GM18505 (cell line): ENCODE results near the gene DUSP16.
"Not testable (repeated sequence)": the region's sequence is repeated elsewhere in the genome, so short reads cannot be mapped to it uniquely, and the experiment has no call there.

Experiments used
- ATAC-seq: cut with Tn5 transposase; IDR thresholded peaks from one replicate; pipeline ENCODE4 v1.9.1; 2021; ENCODE audit not compliant: unreplicated experiment
- POLR2A ChIP-seq: IDR thresholded peaks from 4 replicates; pipeline ENCODE4 v1.6.1; 2011; ENCODE audit warnings: borderline replicate concordance; ENCODE audit not compliant: insufficient read depth, insufficient read length; ENCODE audit errors: extremely low read depth

The DUSP16 gene

GRCh38 chr12:12531194-12531593, 31.5 kb downstream of the DUSP16 start:
- no peak for TF ChIP-seq POLR2A

GRCh38 chr12:12529783-12530421, 32.8 kb downstream of the DUSP16 start:
- no peak for TF ChIP-seq POLR2A
- no peak for ATAC-seq

More at GRCh38 chr12:12531194-12531593, 31.5 kb downstream of the DUSP16 start:
- no peak for ATAC-seq

GRCh38 chr12:12528361-12529270, 34.0 kb downstream of the DUSP16 start:
- no peak for ATAC-seq
- no peak for TF ChIP-seq POLR2A

GRCh38 chr12:12527820-12528296, 34.8 kb downstream of the DUSP16 start:
- TF ChIP-seq POLR2A = no peak
- no peak for ATAC-seq

- ATAC-seq = no peak
- TF ChIP-seq POLR2A = no peak
Measured at GRCh38 chr12:12524128-12524527, 38.5 kb downstream of the DUSP16 start.

- no peak for ATAC-seq
- no peak for TF ChIP-seq POLR2A
Measured at GRCh38 chr12:12523229-12523628, 39.4 kb downstream of the DUSP16 start.

GRCh38 chr12:12522657-12523056, 40.0 kb downstream of the DUSP16 start:
- not testable (repeated sequence) for ATAC-seq

GRCh38 chr12:12521888-12522287, 40.8 kb downstream of the DUSP16 start:
- no peak for TF ChIP-seq POLR2A
- ATAC-seq = no peak

GRCh38 chr12:12521044-12521485, 41.6 kb downstream of the DUSP16 start:
- TF ChIP-seq POLR2A = no peak
- no peak for ATAC-seq

GRCh38 chr12:12520273-12520672, 42.4 kb downstream of the DUSP16 start:
- ATAC-seq = no peak
- no peak for TF ChIP-seq POLR2A

- TF ChIP-seq POLR2A = no peak
Measured at GRCh38 chr12:12519354-12519998, 43.2 kb downstream of the DUSP16 start.

GRCh38 chr12:12518919-12519318, 43.7 kb downstream of the DUSP16 start:
- no peak for ATAC-seq
- no peak for TF ChIP-seq POLR2A

More at GRCh38 chr12:12519354-12519998, 43.2 kb downstream of the DUSP16 start:
- no peak for ATAC-seq

- ATAC-seq = no peak
- no peak for TF ChIP-seq POLR2A
Measured at GRCh38 chr12:12518464-12518845, 44.2 kb downstream of the DUSP16 start.

GRCh38 chr12:12513416-12514006, 49.2 kb downstream of the DUSP16 start:
- no peak for TF ChIP-seq POLR2A
- ATAC-seq = no peak
